GM19239 (cell line): ENCODE results near the gene TMEM184C.

Experiments used
- DNase-seq: peaks from one replicate; pipeline ENCODE4 v3.0.0; 2011; ENCODE audit warnings: low spot score; ENCODE audit not compliant: insufficient read length
- FAIRE-seq: peaks from 2 replicates; lab custom pipeline; 2011; peaks lifted over from hg19 to GRCh38; lab: Jason Lieb, UNC

TMEM184C gene

GRCh38 chr4:147714575-147715401 lies 97.6 kb downstream of the TMEM184C start:
- peak; percentile 55 for FAIRE-seq

GRCh38 chr4:147717878-147718277 lies 100.7 kb downstream of the TMEM184C start:
- DNase-seq: no peak
- FAIRE-seq: peak; percentile 94

More at GRCh38 chr4:147714575-147715401, 97.6 kb downstream of the TMEM184C start:
- DNase-seq: no peak
